Measurements from ENCODE around the gene OXER1.

Gene OXER1

DNA sequence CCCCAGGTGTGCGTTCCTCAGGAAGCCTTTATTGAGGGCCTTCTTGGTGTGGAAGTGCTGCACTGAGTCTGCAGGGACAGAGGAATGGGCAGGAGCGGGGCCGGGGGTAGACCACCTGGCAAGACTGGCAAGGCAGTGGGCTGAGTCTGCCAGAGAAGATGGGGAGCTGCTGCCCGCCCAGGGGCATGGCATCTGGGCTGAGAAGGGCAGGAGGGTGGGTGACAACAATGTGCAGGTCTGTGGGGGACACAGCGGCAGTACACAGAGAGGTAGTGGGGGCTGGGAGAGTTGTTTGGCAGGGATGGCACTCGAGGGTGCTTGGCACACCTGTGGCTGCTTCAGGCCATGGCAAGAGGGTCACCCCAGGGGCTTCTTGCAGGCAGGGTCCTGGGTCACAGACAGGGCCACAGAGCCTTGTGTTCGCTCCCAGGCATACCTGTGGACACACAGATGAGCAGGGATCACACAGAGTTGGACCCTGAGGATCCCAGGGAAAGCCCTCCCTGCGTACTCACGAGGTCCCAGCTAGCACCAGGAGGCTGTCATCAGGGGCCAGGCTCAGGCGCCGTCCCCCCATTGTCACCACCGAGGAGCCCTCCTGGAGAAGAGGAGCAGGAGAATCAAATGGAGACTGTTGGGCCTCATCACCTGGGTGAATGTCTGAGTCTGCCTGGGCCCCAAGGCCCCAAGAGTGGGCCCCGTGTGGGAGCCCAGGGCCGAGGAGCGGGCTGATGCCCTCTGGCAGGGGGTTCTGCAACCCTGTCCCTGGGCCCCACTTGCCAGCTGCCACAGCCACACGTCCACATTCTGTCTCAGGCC is 3.4 kb upstream of the OXER1 start:
- in situ Hi-C loops (cut with MboI; ENCODE audit: low pct_unique_long_range_greater_than_20kb, low sequenced_read_pairs, unreplicated experiment): no loop called here
- DNase-seq (ENCODE audit: low spot score): no peak
- TF ChIP-seq, protein P1, sequence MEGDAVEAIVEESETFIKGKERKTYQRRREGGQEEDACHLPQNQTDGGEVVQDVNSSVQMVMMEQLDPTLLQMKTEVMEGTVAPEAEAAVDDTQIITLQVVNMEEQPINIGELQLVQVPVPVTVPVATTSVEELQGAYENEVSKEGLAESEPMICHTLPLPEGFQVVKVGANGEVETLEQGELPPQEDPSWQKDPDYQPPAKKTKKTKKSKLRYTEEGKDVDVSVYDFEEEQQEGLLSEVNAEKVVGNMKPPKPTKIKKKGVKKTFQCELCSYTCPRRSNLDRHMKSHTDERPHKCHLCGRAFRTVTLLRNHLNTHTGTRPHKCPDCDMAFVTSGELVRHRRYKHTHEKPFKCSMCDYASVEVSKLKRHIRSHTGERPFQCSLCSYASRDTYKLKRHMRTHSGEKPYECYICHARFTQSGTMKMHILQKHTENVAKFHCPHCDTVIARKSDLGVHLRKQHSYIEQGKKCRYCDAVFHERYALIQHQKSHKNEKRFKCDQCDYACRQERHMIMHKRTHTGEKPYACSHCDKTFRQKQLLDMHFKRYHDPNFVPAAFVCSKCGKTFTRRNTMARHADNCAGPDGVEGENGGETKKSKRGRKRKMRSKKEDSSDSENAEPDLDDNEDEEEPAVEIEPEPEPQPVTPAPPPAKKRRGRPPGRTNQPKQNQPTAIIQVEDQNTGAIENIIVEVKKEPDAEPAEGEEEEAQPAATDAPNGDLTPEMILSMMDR (IDR thresholded peaks at IDR 0.05; ENCODE audit: extremely low read depth, insufficient read depth, missing control alignments): no peak

DNA sequence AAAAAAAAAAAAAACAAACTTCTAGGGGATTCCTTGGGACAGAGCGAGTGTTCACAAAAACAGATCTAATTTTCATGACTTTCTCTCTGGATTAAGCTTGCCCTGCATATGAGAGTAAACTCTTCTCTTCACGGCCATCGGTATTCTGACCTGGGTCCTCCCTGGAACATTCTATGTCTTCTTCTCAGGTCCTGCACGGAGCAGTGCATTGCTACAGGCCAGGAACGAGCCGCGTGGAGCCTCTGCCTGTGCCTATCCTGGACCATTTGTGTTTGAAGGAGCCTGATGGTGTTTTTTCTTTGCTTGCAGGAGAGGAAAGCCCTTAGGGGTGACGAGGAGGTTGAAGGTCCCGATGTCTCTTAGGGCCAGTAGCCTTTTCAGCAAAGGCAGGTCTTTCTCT is 1.8 kb upstream of the OXER1 start:
- in situ Hi-C loops (cut with MboI; ENCODE audit: low pct_unique_long_range_greater_than_20kb, low sequenced_read_pairs, unreplicated experiment): no loop called here
- no peak for DNase-seq (ENCODE audit: low spot score)
- TF ChIP-seq, protein P1 (IDR thresholded peaks at IDR 0.05; ENCODE audit: extremely low read depth, insufficient read depth, missing control alignments): no peak

DNA sequence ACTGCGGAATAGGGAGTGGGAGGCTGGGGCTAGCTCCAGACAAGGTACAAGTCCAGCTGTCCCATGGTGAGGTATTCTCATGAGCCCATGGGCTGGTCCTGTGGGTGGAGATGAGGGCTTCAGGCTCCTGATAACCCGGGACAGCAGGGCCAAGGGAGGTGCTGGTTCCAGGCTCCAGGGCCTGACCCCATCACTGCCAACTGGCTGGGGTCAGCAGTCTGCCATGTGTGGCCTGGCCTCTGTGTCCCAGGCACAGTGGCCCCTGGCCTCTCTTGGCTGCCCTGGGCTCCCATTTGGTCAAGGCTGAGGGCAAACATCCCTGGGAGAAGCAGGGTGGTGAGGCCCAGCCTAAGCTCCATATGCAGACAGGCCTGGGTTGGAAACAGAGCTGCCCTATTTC is 966 bp upstream of the OXER1 start:
- no peak for DNase-seq (ENCODE audit: low spot score)
- in situ Hi-C loops (cut with MboI; ENCODE audit: low pct_unique_long_range_greater_than_20kb, low sequenced_read_pairs, unreplicated experiment): no loop called here
- TF ChIP-seq, protein P1 (IDR thresholded peaks at IDR 0.05; ENCODE audit: extremely low read depth, insufficient read depth, missing control alignments): no peak

DNA sequence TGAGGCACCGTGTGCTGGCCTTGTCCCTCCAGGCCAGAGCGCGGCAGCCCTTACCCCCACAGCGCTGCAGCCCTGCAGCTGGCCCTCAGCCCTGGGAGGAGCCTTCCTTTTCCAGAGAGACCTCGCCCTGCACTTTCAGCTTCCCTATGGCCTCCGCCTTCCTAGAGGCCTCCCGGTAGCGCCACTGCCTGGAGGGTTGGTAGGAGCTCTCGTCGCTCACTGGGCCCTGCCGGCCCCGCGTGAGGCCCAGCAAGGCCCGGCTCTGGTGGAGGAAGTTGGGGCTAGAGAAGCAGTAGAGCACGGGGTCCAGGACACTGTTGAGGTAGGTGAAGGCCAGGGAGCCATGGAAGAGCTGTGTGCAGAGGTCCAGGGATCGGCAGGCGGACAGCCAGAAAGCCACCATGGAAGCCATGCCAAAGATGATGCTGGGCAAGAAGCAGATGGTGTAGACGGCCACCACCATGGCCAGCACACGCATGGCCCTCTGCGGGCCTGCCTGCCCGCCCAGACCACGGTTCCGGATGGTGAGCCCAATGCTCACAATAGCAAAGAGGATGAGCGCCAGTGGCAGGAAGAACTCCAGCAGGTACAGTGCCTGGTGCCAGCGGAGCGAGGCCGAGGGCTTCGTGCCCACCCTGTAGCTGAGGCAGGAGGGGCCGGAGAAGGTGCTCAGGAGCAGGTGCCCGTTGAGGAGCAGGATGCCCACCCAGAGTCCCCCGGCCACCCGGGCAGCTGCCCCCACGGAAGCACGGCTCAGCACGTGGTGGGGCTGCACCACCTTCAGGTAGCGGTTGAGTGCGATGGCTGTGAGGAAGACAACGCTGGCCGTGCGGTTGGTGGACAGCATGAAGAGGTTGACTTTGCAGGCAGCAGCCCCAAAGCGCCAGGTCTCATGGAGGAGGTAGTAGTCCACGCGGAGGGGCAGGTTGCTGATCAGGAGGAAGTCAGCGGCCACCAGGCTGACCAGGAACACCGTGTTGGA is 821 bp downstream of the OXER1 start:
- TF ChIP-seq, protein P1 (IDR thresholded peaks at IDR 0.05; ENCODE audit: extremely low read depth, insufficient read depth, missing control alignments): no peak
- DNase-seq (ENCODE audit: low spot score): no peak
- in situ Hi-C loops (cut with MboI; ENCODE audit: low pct_unique_long_range_greater_than_20kb, low sequenced_read_pairs, unreplicated experiment): no loop called here

DNA sequence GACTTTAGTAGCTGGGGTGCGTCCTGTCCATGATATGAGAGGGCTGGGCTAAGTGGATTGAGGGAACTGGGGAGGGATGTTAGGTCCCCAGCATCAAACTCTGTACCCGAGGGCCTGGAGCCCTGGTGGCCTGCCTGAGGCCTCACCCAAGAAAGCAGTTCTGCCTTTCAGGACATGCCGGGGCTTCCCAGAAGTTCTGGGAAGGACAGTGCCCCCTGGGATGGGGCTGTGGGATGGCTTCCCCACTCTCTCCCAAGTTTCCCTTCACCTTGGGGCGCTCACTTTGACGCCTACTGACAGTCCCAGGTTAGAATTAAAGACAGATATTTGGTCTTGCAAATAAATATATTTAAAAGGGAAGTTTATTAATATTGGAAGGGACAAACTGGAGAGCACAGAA is 1.8 kb downstream of the OXER1 start:
- in situ Hi-C loops (cut with MboI; ENCODE audit: low pct_unique_long_range_greater_than_20kb, low sequenced_read_pairs, unreplicated experiment): no loop called here
- TF ChIP-seq, protein P1 (IDR thresholded peaks at IDR 0.05; ENCODE audit: extremely low read depth, insufficient read depth, missing control alignments): no peak

DNA sequence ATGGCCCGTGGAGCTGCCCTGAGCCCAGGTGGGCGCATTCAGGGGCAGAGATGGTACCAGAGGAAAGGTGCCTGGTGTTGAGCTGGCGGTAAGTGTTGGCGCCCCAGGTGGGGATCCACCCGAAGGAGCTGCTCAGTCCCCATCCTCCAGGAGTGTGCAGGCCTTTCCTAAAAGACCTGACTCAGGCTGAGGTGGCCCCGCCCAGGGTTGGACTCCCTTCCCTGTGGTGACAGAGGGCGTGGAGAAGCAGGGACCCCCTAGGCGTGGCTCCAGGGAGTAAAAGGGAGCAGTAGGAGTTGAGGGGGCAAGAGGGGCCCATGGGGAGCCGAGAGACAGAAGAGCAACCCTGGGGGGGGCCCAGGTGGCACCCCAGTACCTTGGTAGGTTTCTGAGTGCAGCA is 2.4 kb downstream of the OXER1 start:
- TF ChIP-seq, protein P1 (IDR thresholded peaks at IDR 0.05; ENCODE audit: extremely low read depth, insufficient read depth, missing control alignments): no peak
- in situ Hi-C loops (cut with MboI; ENCODE audit: low pct_unique_long_range_greater_than_20kb, low sequenced_read_pairs, unreplicated experiment): no loop called here

More for the DNA sequence above, 1.8 kb downstream of the OXER1 start:
- DNase-seq (ENCODE audit: low spot score): no peak

More for the DNA sequence above, 2.4 kb downstream of the OXER1 start:
- DNase-seq (ENCODE audit: low spot score): no peak
